GM23338 (cell line): ENCODE measurements around the gene NPAS3. TPM values are rescaled to one million over a fixed set of nuclear protein-coding genes. Genes with fewer than 3 reads are reported as not detected.

Experiments
- CREB1 ChIP-seq: fragments of 250-450 bp; sonication (Bioruptor Pico); IDR thresholded peaks from 2 replicates; pipeline ENCODE4 v1.5.0; 2020; ENCODE audit warnings: low read depth, mild to moderate bottlenecking, moderate library complexity
- CTCF ChIP-seq, 2 experiments: fragments of 200-600 bp in 1 of 2; sonication (generic) in 1 of 2; conservative IDR thresholded peaks; 2 replicates each; pipeline versions ENCODE4 v1.5.1 to v1.6.1; 2016 to 2017; ENCODE audit warnings: antibody characterized with exemption in 2 of 2, low read depth in 2 of 2, mild to moderate bottlenecking in 2 of 2, moderate library complexity in 1 of 2
- ETS1 ChIP-seq: IDR thresholded peaks from 2 replicates; pipeline ENCODE4 v1.6.1; 2016; ENCODE audit warnings: antibody characterized with exemption
- EZH2 ChIP-seq: fragments of 200-600 bp; sonication (generic); IDR thresholded peaks from one replicate; pipeline ENCODE4 v1.8.0; 2017; ENCODE audit warnings: antibody characterized with exemption, mild to moderate bottlenecking, low read depth; ENCODE audit not compliant: unreplicated experiment
- JUNB ChIP-seq: IDR thresholded peaks from one replicate; pipeline ENCODE4 v1.6.1; 2016; ENCODE audit warnings: antibody characterized with exemption; ENCODE audit not compliant: unreplicated experiment
- NANOG ChIP-seq: IDR thresholded peaks from 2 replicates; pipeline ENCODE4 v1.6.1; 2016; ENCODE audit warnings: antibody characterized with exemption, borderline replicate concordance
- STAT1 ChIP-seq: IDR thresholded peaks from one replicate; pipeline ENCODE4 v1.6.1; 2016; ENCODE audit warnings: antibody characterized with exemption; ENCODE audit not compliant: unreplicated experiment
- ZNF114 ChIP-seq: fragments of 250-450 bp; sonication (Bioruptor Pico); IDR thresholded peaks from 2 replicates; pipeline ENCODE4 v1.5.0; 2020; ENCODE audit warnings: mild to moderate bottlenecking, moderate library complexity
- ZNF462 ChIP-seq: fragments of 250-450 bp; sonication (Bioruptor Pico); IDR thresholded peaks from 2 replicates; pipeline ENCODE4 v1.5.0; 2020; ENCODE audit warnings: mild to moderate bottlenecking, moderate library complexity
- polyA plus RNA-seq: library from polyadenylated mRNA; unstranded; fragments of >200 nt; fragmentation: Nextera tagmentation; extraction: Ambion mirVana; gene quantifications from 2 replicates; pipeline ENCODE4 v1.2.1, GENCODE V29; 2016
- total RNA-seq: library from RNA; depleted of rRNA; stranded (reverse); fragments of >200 nt; shearing (Covaris generic); gene quantifications from 2 replicates; pipeline ENCODE4 v1.2.3, GENCODE V29; 2014

The NPAS3 gene
- total and polyA plus RNA-seq, 2 experiments from 2014 or later: 0.17 to 0.19 TPM

GRCh38 chr14:33704481-33704880, 765.8 kb downstream of the NPAS3 start (continued):
- TF ChIP-seq ZNF462 (CRISPR knock-in tag) (no peak), ETS1 (no peak), NANOG (no peak), ZNF114 (CRISPR knock-in tag) (no peak), EZH2 (no peak), CTCF (conservative IDR thresholded peaks at IDR 0.05; ENCODE audit: low read depth in 2 of 2) (no peak), JUNB (no peak), STAT1 (no peak), CREB1 (CRISPR knock-in tag) (no peak)
